ENCODE results near the gene PRRT4. TPM values are rescaled to one million over a fixed set of nuclear protein-coding genes. Genes with fewer than 3 reads are reported as not detected.

Gene PRRT4
- 7.8 TPM for total RNA-seq
- 10 to 100 TPM in 7 of 8 donors, 1 to 10 TPM in 1; 9.9 to 22.0 (median 17.1) TPM for polyA plus RNA-seq (ENCODE audit: insufficient read depth in 1 of 8, insufficient read length in 8 of 8, low replicate concordance in 1 of 8)
- long read RNA-seq, donor 1: 0 reads
- long read RNA-seq, donor 2, partial matches to known transcripts: 0 of 1 reads
- long read RNA-seq, donor 2, other reads (novel, unspliced or antisense): 0 of 1 reads
- long read RNA-seq, donor 3, partial matches to known transcripts: 12 of 14 reads
- long read RNA-seq, donor 3, other reads (novel, unspliced or antisense): 0 of 14 reads
- long read RNA-seq, donor 4, partial matches to known transcripts: 0 of 1 reads
- long read RNA-seq, donor 4, other reads (novel, unspliced or antisense): 0 of 1 reads
- long read RNA-seq, donor 5, partial matches to known transcripts: 5 of 5 reads
- long read RNA-seq, donor 5, other reads (novel, unspliced or antisense): 0 of 5 reads
- long read RNA-seq, donor 6, partial matches to known transcripts: 0 of 3 reads
- long read RNA-seq, donor 6, other reads (novel, unspliced or antisense): 0 of 3 reads
- long read RNA-seq, donor 7: 0 reads
- long read RNA-seq, donor 8: 0 reads
- long read RNA-seq, donor 9, partial matches to known transcripts: 0 of 1 reads
- long read RNA-seq, donor 9, other reads (novel, unspliced or antisense): 0 of 1 reads
- long read RNA-seq, donor 10: 0 reads
- long read RNA-seq, donor 11: 0 reads

DNA sequence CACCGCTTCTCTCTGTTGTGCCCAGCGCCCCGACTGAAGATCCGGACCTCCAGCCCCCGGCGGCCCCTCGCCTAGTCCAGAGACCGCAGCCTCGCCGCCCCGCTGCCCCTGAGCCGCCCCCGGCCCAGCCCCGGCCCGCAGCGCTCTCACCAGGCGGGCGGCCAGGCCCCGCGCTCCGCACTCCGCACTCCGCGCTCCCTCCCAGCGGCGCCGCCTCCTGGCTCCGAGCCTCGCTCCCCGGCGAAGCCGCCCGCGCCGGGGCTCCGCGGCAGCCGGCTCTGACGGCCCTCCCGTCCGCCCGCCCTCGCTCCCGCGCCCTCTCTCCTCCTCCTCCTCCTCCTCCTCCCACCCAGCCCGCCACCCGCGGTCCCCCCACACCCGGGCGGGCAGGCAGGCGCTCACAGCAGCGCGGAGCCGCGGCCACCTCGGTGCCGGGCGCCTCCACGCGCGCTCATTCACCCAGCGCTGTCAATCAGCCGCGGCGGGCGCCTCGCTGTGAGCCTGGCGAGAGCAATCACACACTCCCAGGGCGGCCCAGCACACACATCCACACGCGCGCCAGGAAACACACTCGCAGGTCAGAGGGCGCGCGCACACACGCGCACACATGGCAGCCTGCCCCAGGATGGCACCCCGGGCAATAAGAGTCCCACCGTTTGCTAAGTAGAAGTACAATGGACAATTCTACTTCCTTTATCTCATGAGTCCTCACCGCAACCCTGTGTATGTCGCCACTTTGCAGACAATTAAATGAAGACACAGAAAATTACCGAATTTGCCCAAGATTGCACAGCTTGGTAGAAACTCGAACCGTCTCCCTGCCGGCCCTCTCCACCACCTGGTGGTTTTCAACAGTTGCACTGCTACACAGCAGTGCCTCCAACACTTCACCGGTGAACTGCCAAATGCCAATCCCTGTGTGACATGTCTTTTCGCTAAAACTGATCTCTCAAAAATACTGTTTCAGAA, at the start of gene PRRT4:
Gene PRRT4 (minus strand): TSS at position 280 of the 969 bp plus-strand sequence.
- DNase-seq: peak; percentile 55
- WGBS (ENCODE audit: insufficient coverage): 0% methylated on average over 79 of the region's 88 CpGs
- no peaks in the 10 kb centered on the region for H3K36me3 ChIP-seq (ENCODE audit: control insufficient read depth, insufficient read depth, low read length)
- no peak within 1 kb of the TSS for H3K27ac ChIP-seq (ENCODE audit: low read length)
- peak within 1 kb of the TSS; percentile 54 for H3K4me3 ChIP-seq (ENCODE audit: low read length)
- peaks cover 17% of the 10 kb centered on the region for H3K4me1 ChIP-seq (ENCODE audit: control insufficient read depth, insufficient read depth, low read length)
- peaks cover 49% of the 10 kb centered on the region for H3K27me3 ChIP-seq (ENCODE audit: control insufficient read depth, insufficient read depth, low read length)
- no peaks in the 10 kb centered on the region for H3K9me3 ChIP-seq (replicated peaks; ENCODE audit: control insufficient read depth, low read depth, low read length)

DNA sequence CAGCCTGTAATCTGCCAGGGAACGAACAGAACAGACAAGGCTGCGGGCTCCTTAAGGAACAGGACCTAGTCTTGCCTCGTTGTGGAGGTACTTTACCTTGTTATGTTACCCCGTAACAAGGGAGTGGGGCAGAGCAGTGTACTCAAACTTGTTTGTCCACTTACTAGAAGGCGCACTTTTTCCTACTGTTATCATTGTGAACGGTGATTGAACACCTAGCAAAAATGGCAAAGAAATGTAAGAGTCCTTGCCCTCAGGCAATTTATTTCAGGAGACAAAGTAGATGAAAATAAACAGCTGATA, 48.9 kb upstream of the PRRT4 start:
- Histone ChIP-seq H3K9me3 (replicated peaks; ENCODE audit: control insufficient read depth, low read depth, low read length) (no peaks in the 10 kb centered on the region), H3K4me1 (ENCODE audit: control insufficient read depth, insufficient read depth, low read length) (peaks cover 32% of the 10 kb centered on the region), H3K27me3 (ENCODE audit: control insufficient read depth, insufficient read depth, low read length) (peaks cover 4% of the 10 kb centered on the region), H3K27ac (ENCODE audit: low read length) (peak overlapping the region; percentile 66), H3K4me3 (ENCODE audit: low read length) (peak overlapping the region; percentile 74), H3K36me3 (ENCODE audit: control insufficient read depth, insufficient read depth, low read length) (no peaks in the 10 kb centered on the region)
- no peak for DNase-seq
- WGBS (ENCODE audit: insufficient coverage): 0% methylated on average over 2 of the region's 6 CpGs

DNA sequence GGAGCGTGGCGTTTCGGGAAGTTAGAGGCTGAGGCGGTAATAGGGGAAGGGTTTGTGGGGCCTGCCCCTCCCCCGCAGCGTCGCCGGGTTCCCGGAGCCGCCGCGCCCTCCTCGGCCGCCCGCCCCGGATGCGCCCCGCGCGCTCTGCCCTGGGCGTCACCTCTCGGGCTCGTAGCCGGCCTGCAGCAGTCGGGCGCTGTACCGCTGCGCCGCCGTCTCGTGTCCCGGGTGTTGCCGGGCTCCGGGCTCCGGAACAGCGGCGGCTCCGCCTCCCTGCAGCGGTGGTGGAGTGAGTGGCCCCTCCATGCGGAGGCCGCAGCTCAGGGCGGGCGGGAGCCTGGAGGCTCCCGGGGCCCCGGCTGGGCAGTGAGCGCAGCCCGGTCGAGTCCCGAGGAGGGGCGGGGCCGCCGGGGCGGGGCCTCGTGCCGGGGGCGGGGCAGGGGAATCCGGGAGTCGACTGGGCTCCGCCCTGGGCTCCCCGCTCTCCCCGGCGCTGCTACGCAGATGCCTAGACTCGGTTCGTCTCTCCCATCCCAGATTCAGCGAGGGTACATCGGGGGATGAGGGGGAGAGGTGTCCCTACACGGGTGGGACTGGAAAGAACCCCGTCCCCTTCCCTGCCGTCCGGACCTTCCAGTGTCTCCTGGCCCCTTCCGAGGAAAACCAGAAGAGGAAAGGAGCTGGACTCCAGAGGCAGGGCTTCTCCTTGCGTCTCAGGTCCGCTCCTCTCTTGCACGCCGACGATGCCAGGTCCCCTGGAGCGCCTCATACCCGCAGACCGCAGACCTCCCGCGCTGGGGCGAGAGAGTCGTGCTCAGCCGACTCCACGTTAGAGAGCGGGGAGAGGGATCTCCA, 48.3 kb upstream of the PRRT4 start, which contains the start of gene IMPDH1:
Gene IMPDH1 (minus strand): TSS at position 387 of the 855 bp plus-strand sequence. CDS start 81 bp downstream, at position 306.
- Histone ChIP-seq H3K36me3 (ENCODE audit: control insufficient read depth, insufficient read depth, low read length) (no peaks in the 10 kb centered on the region), H3K9me3 (replicated peaks; ENCODE audit: control insufficient read depth, low read depth, low read length) (no peaks in the 10 kb centered on the region), H3K27me3 (ENCODE audit: control insufficient read depth, insufficient read depth, low read length) (peaks cover 4% of the 10 kb centered on the region), H3K4me1 (ENCODE audit: control insufficient read depth, insufficient read depth, low read length) (peaks cover 38% of the 10 kb centered on the region), H3K4me3 (ENCODE audit: low read length) (peak within 1 kb of the TSS; percentile 74), H3K27ac (ENCODE audit: low read length) (peak within 1 kb of the TSS; percentile 66)
- WGBS (ENCODE audit: insufficient coverage): under 1% methylated on average over 72 of the region's 87 CpGs
- DNase-seq: peak; percentile 86

DNA sequence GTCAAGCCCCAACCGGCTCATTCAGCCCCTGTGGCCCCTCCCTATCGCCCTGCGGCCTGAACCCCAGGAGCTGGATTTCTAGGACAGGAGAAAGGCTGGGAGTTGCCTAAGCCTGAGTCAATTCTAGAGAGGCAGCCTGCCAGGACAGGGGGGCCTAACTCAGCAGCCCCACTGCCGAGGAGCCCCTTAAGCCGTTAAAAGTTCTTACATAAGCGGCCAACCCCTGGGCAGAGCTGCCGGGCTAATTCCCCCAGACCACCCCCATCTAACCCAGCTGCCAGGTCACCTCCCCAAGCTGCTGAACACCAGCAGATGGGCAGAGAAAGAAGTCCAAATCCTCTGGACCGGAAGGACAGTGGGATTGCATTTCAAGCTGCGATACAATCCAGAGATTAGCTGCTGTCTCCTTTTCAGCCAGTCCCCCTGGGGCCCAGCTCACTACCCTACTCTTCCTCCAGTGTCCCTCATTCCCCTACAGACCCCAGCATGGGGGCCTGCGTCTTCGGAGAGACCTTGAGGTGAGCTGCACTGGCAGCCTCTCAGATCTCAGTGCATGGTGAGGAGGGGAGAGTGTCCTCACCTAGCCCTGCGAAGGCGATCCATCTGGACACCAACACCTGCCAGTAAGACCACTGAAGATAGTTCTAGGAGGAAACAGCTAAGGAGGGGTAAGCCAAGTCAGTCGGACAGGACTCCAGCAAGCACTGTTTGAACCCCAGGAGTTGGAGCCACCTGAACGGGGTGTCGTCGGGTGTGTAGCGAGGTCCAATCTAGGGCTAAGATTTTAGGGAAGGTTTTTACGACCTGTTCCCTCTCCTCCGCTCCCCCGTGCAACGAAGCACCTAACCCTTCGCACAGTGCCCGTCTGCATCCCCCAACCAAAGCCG, 47.5 kb upstream of the PRRT4 start:
- peak; percentile 43 for DNase-seq
- Histone ChIP-seq H3K4me3 (ENCODE audit: low read length) (peak overlapping the region; percentile 74), H3K27ac (ENCODE audit: low read length) (peak overlapping the region; percentile 23), H3K9me3 (replicated peaks; ENCODE audit: control insufficient read depth, low read depth, low read length) (no peaks in the 10 kb centered on the region), H3K4me1 (ENCODE audit: control insufficient read depth, insufficient read depth, low read length) (peaks cover 44% of the 10 kb centered on the region), H3K27me3 (ENCODE audit: control insufficient read depth, insufficient read depth, low read length) (peaks cover 4% of the 10 kb centered on the region), H3K36me3 (ENCODE audit: control insufficient read depth, insufficient read depth, low read length) (no peaks in the 10 kb centered on the region)
- WGBS (ENCODE audit: insufficient coverage): 9% methylated on average over 11 of the region's 25 CpGs

DNA sequence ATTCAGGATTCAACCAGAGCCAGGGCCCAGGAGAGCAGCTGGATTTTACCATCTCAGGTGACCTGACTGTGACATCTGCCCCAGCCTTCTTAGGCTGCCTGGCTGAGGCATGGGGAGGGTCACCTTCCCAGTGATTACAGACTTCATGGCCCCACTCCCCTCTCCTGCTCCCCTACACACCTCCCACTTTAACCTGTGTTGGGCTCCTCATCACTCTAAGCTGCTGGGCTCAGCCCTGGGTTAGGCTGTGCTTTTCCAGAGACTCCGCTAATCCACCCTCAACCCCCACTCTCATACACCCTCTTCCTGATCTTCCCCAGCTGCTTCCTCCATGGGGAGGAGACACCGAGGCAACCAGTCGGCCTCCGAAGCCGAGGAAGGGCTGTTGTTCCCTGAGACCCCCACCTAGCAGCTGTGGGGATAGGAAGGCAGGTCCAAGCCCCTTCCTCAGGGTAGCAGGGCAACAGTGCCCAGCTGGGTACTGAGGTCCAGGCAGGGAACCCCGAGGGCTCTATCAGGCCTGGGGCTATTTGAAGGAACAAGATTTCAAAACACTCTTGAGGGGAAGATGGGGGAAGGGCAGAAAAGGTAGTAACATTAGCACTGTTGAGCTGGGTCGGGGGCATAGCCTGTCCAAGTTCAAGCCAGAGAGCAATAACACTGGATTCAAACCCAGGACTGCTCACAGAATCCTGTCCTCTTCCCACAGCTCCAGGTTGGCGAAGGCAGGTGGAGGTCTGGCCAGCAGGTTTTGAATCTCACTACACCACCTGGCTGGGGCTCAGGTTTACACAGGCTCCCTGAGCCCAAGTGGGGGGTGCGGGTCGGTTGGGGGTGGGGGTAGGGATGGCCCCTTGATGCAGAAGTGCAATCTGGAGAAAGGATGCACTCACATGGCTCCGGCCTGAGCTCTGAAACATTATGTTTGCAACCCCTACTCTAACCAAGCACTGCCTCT, 46.5 kb upstream of the PRRT4 start:
- Histone ChIP-seq H3K9me3 (replicated peaks; ENCODE audit: control insufficient read depth, low read depth, low read length) (no peaks in the 10 kb centered on the region), H3K4me3 (ENCODE audit: low read length) (peak overlapping the region; percentile 74), H3K27ac (ENCODE audit: low read length) (no peak overlapping the region), H3K4me1 (ENCODE audit: control insufficient read depth, insufficient read depth, low read length) (peaks cover 44% of the 10 kb centered on the region), H3K27me3 (ENCODE audit: control insufficient read depth, insufficient read depth, low read length) (peaks cover 4% of the 10 kb centered on the region), H3K36me3 (ENCODE audit: control insufficient read depth, insufficient read depth, low read length) (peaks cover 6% of the 10 kb centered on the region)
- WGBS (ENCODE audit: insufficient coverage): 28% methylated on average over 6 of the region's 11 CpGs
- peak; percentile 44 for DNase-seq

DNA sequence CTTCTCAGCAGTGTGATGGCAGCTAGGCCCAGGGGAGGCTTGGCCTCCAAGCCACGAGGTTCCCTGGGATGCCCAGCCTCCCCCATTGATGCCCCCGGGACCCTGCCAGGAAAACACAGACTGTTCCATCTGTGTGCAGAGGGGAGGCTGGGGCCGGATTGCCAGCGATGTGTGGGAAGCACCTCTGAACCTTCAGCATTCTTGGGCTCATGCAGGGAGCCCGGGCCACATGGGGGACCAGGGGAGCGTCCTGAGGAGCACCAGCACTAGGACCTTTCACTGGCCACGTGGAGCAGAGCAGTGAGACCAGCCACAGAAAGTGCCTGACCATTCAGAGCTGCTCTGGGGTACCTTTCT, 45.7 kb upstream of the PRRT4 start:
- Histone ChIP-seq H3K4me1 (ENCODE audit: control insufficient read depth, insufficient read depth, low read length) (peaks cover 44% of the 10 kb centered on the region), H3K27ac (ENCODE audit: low read length) (no peak overlapping the region), H3K36me3 (ENCODE audit: control insufficient read depth, insufficient read depth, low read length) (peaks cover 8% of the 10 kb centered on the region), H3K9me3 (replicated peaks; ENCODE audit: control insufficient read depth, low read depth, low read length) (no peaks in the 10 kb centered on the region), H3K4me3 (ENCODE audit: low read length) (no peak overlapping the region), H3K27me3 (ENCODE audit: control insufficient read depth, insufficient read depth, low read length) (peaks cover 2% of the 10 kb centered on the region)
- DNase-seq: no peak
- 72% methylated on average over 7 of the region's 7 CpGs for WGBS (ENCODE audit: insufficient coverage)

DNA sequence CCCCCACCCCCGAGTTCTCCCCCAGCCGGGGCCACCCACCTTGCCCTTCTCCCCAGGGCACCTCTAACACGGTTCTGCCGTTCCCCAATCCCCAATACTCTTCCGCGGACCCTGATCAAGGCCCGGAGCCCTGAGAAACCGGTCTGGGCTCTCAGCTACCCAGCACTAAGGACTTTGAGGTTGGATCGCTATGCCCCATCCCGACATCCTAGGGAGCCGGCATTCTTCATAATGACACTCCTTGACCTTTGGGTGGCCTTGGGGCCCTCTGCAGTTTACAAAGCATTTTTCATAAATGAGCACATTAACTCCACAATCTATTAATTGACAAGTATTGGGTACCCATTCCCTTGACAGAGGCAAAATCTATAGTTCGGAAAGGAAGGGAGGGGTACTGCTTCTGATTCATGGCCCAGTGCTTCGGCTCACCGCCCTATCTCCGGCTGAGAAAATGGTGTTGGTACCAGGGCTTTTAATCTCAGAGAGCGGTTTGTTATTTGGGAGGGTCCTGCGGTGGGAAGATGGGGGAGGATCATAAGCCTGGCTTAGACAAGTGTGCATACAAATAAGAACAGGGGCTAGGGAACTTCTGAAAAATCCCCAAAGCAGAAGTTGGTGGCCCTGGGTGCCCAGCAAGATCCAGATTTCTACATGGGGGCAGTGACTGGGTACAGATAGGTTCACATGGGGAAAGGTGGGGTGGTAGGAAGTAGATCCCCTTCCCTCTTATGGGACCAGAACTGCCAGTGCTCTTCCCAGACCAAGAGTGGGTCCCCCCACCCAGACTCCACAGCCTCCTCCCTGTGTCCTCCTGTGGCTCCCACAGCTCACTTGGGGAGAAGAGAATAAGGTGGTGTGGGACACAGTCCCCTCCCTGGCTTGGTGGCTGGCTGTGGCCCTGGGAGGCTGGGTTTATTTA, 45.1 kb upstream of the PRRT4 start:
- H3K27me3 ChIP-seq (ENCODE audit: control insufficient read depth, insufficient read depth, low read length): peaks cover 2% of the 10 kb centered on the region
- no peak overlapping the region for H3K4me3 ChIP-seq (ENCODE audit: low read length)
- no peak for DNase-seq
- H3K4me1 ChIP-seq (ENCODE audit: control insufficient read depth, insufficient read depth, low read length): peaks cover 44% of the 10 kb centered on the region
- H3K9me3 ChIP-seq (replicated peaks; ENCODE audit: control insufficient read depth, low read depth, low read length): no peaks in the 10 kb centered on the region
- peaks cover 8% of the 10 kb centered on the region for H3K36me3 ChIP-seq (ENCODE audit: control insufficient read depth, insufficient read depth, low read length)
- 36% methylated on average over 13 of the region's 17 CpGs for WGBS (ENCODE audit: insufficient coverage)
- H3K27ac ChIP-seq (ENCODE audit: low read length): no peak overlapping the region
